Central memory CD8-positive, alpha-beta T cell (primary cell): ENCODE data around the gene NEK6.
A peak's percentile ranks its signal among the peaks of the same experiment; 100 is the strongest.

ENCODE experiments used
- ATAC-seq: fragments of 150-1000 bp; cut with Tn5 transposase; replicated peaks from 2 replicates; pipeline ENCODE4 v1.10.0; 2022; ENCODE audit warnings: mild to moderate bottlenecking, moderate FRiP score, moderate number of reproducible peaks; ENCODE audit not compliant: poor library complexity, severe bottlenecking; ENCODE audit errors: extremely low read depth
- DNase-seq, 2 donors: peaks; one replicate each; pipeline ENCODE4 v3.0.0; 2021; ENCODE audit warnings: low spot score in 2 of 2
- H3K27ac Mint-ChIP-seq: one replicate; pipeline ENCODE4 v1.8.0; 2022; ENCODE audit warnings: low read depth, mild to moderate bottlenecking, moderate library complexity, mixed read lengths
- H3K27me3 Mint-ChIP-seq: one replicate; pipeline ENCODE4 v1.8.0; 2022; ENCODE audit warnings: mixed read lengths
- H3K36me3 Mint-ChIP-seq: one replicate; pipeline ENCODE4 v1.8.0; 2022; ENCODE audit warnings: mild to moderate bottlenecking, moderate library complexity, mixed read lengths; ENCODE audit not compliant: insufficient read depth
- H3K4me1 Mint-ChIP-seq: one replicate; pipeline ENCODE4 v1.8.0; 2022; ENCODE audit warnings: mixed read lengths
- H3K4me3 Mint-ChIP-seq: one replicate; pipeline ENCODE4 v1.8.0; 2022; ENCODE audit warnings: mild to moderate bottlenecking, moderate library complexity, mixed read lengths
- H3K9me3 Mint-ChIP-seq: one replicate; pipeline ENCODE4 v1.8.0; 2022; ENCODE audit warnings: mixed read lengths

NEK6 gene

GRCh38 chr9:124350494-124351263, 92.9 kb downstream of the NEK6 start:
- no peak for DNase-seq
- H3K27ac Mint-ChIP-seq, result peak overlapping the region; percentile 13
- peaks cover 8% of the 10 kb centered on the region for H3K4me1 Mint-ChIP-seq
- no peaks in the 10 kb centered on the region for H3K27me3 Mint-ChIP-seq
- H3K36me3 Mint-ChIP-seq, result peaks cover 40% of the 10 kb centered on the region
- H3K9me3 Mint-ChIP-seq, result no peaks in the 10 kb centered on the region
- ATAC-seq, result no peak
- no peak overlapping the region for H3K4me3 Mint-ChIP-seq

GRCh38 chr9:124351672-124352468, 94.1 kb downstream of the NEK6 start:
- Mint-ChIP-seq H3K9me3 (no peaks in the 10 kb centered on the region), H3K4me1 (peaks cover 14% of the 10 kb centered on the region), H3K27me3 (no peaks in the 10 kb centered on the region), H3K27ac (peak overlapping the region; percentile 13), H3K36me3 (peaks cover 42% of the 10 kb centered on the region), H3K4me3 (no peak overlapping the region)
- no peak for ATAC-seq
- no peak for DNase-seq

- no peaks in the 10 kb centered on the region for H3K27me3 Mint-ChIP-seq
- peaks cover 21% of the 10 kb centered on the region for H3K4me1 Mint-ChIP-seq
- H3K4me3 Mint-ChIP-seq, result no peak overlapping the region
- peak overlapping the region; percentile 35 for H3K27ac Mint-ChIP-seq
- no peaks in the 10 kb centered on the region for H3K9me3 Mint-ChIP-seq
- peaks cover 42% of the 10 kb centered on the region for H3K36me3 Mint-ChIP-seq
- ATAC-seq, result no peak
- no peak for DNase-seq
Observed at GRCh38 chr9:124352616-124353015, 94.9 kb downstream of the NEK6 start.

GRCh38 chr9:124353166-124353768, 95.5 kb downstream of the NEK6 start:
- H3K36me3 Mint-ChIP-seq, result peaks cover 38% of the 10 kb centered on the region
- H3K27ac Mint-ChIP-seq, result no peak overlapping the region
- no peaks in the 10 kb centered on the region for H3K9me3 Mint-ChIP-seq
- no peak for ATAC-seq
- peaks cover 28% of the 10 kb centered on the region for H3K4me1 Mint-ChIP-seq
- H3K4me3 Mint-ChIP-seq, result no peak overlapping the region
- no peaks in the 10 kb centered on the region for H3K27me3 Mint-ChIP-seq
- DNase-seq, result no peak

- H3K27ac Mint-ChIP-seq, result no peak overlapping the region
- H3K27me3 Mint-ChIP-seq, result no peaks in the 10 kb centered on the region
- DNase-seq, result no peak
- peaks cover 40% of the 10 kb centered on the region for H3K36me3 Mint-ChIP-seq
- H3K4me1 Mint-ChIP-seq, result peaks cover 34% of the 10 kb centered on the region
- no peaks in the 10 kb centered on the region for H3K9me3 Mint-ChIP-seq
- H3K4me3 Mint-ChIP-seq, result no peak overlapping the region
- no peak for ATAC-seq
Observed at GRCh38 chr9:124353811-124354274, 96.1 kb downstream of the NEK6 start.

GRCh38 chr9:124354346-124355038, 96.7 kb downstream of the NEK6 start:
- Mint-ChIP-seq H3K27ac (no peak overlapping the region), H3K4me1 (peaks cover 36% of the 10 kb centered on the region), H3K4me3 (no peak overlapping the region), H3K27me3 (no peaks in the 10 kb centered on the region), H3K36me3 (peaks cover 39% of the 10 kb centered on the region), H3K9me3 (no peaks in the 10 kb centered on the region)
- no peak for DNase-seq
- no peak for ATAC-seq

- Mint-ChIP-seq H3K36me3 (peaks cover 38% of the 10 kb centered on the region), H3K4me1 (peaks cover 43% of the 10 kb centered on the region), H3K27me3 (no peaks in the 10 kb centered on the region), H3K27ac (no peak overlapping the region), H3K9me3 (no peaks in the 10 kb centered on the region), H3K4me3 (no peak overlapping the region)
- no peak for DNase-seq
- no peak for ATAC-seq
Observed at GRCh38 chr9:124355039-124355940, 97.5 kb downstream of the NEK6 start.

GRCh38 chr9:124355941-124356744, 98.4 kb downstream of the NEK6 start:
- H3K9me3 Mint-ChIP-seq, result no peaks in the 10 kb centered on the region
- ATAC-seq, result no peak
- peaks cover 52% of the 10 kb centered on the region for H3K4me1 Mint-ChIP-seq

GRCh38 chr9:124356745-124357390, 99.1 kb downstream of the NEK6 start:
- peaks cover 23% of the 10 kb centered on the region for H3K36me3 Mint-ChIP-seq
- no peak for DNase-seq
- no peaks in the 10 kb centered on the region for H3K9me3 Mint-ChIP-seq
- peaks cover 53% of the 10 kb centered on the region for H3K4me1 Mint-ChIP-seq
- H3K27ac Mint-ChIP-seq, result peak overlapping the region; percentile 34
- no peak overlapping the region for H3K4me3 Mint-ChIP-seq
- H3K27me3 Mint-ChIP-seq, result no peaks in the 10 kb centered on the region
- ATAC-seq, result no peak

More at GRCh38 chr9:124355941-124356744, 98.4 kb downstream of the NEK6 start:
- Mint-ChIP-seq H3K4me3 (no peak overlapping the region), H3K27me3 (no peaks in the 10 kb centered on the region), H3K27ac (peak overlapping the region; percentile 22), H3K36me3 (peaks cover 30% of the 10 kb centered on the region)
- DNase-seq, result no peak

GRCh38 chr9:124357721-124358361, 100.1 kb downstream of the NEK6 start:
- Mint-ChIP-seq H3K27ac (peak overlapping the region; percentile 34), H3K4me1 (peaks cover 53% of the 10 kb centered on the region), H3K9me3 (no peaks in the 10 kb centered on the region), H3K4me3 (no peak overlapping the region), H3K27me3 (no peaks in the 10 kb centered on the region), H3K36me3 (peaks cover 15% of the 10 kb centered on the region)
- ATAC-seq, result no peak
- DNase-seq, result no peak
